ENCODE data around the gene TSG101.

Gene TSG101

DNA sequence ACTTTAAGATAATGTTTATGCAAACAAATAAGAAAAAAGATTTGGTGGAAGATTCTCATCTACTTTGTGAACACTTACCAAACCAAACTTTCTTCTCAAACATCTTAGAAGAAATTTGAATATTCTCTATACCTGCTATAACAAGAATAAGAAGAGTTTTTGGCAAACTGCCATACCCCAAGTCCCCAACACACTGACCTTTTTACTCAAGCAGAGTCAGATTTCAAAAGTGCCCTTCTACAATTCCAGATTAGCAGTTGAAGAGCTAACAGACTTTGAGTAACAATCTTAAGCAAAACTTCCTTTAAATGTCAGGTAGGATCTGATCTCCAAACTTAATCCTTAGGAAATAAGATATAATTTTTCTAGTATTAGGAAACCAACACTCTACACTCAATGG is 33.9 kb downstream of the TSG101 start:
- no peak for DNase-seq (ENCODE audit: low spot score)

DNA sequence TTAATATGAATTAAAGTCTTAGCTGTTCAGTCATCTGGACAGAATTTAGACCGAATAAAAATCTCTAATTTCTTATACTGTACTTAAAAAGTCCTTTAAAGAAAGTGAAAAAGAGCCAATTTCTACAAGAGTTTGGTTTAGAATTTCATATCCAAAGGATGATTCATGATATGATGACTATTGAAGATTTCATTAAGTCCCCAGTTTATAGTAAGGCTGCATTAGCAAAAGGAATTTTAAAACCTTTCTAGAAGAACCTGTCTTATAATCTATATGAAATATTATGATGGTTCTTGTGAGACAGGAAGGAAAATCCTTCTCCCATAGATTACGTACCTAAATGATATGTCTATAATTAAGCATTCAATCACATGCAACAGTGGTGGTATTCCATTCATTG is 34.8 kb downstream of the TSG101 start:
- DNase-seq (ENCODE audit: low spot score) = no peak

DNA sequence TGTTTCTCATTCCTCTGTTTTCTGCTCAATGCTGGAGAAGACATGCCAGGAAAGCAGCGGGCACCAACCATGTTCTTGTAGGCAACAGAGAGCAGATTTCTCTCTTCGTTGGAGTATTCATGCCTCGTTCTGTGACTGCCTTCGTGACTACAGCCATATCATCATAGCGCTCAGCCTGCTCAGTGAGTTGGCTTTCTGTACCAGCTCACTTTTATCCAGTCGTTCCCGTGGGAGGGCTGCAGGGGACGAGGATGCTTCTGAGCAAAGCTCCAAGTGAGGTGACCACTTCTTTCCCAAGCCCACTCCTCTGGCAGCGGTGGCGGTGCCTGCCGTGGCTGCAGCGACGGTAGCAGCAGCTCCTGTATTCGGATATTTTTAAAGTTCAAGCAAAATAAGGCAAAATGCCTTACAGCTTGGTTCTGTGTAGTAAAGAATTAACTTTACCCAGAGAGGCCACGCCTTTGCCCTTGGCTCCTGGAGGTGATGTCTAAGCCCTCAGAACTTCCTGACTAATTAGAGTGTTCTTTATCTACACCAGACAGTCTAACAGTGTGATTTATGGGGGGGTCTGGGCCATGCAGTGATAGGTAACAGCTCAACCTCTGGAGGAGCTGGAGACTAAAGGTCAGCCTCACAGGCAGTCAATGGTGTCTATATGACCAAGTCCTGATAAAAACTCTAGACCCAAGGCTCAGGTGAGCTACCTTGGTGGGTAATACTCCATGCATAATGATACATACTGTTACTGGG is 35.8 kb downstream of the TSG101 start:
- no peak for DNase-seq (ENCODE audit: low spot score)

DNA sequence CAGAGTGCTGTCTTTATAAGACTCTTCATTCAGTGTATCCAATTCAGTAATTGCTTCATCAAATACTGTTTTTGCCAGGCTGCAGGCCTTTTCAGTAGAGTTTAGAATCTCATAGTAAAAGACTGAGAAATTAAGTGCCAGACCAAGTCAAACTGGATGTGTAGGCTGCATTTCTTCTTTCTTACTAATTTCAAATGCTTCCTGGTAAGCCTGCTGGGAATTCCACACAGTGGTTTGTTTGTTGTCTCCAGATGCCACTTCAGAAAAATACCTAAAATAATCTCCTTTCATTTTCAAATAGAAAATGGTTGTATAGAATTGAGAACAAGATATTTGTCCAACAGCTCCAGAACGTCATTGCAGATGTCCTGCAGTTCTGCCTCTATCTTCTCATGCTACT is 36.4 kb downstream of the TSG101 start:
- DNase-seq (ENCODE audit: low spot score) = no peak

DNA sequence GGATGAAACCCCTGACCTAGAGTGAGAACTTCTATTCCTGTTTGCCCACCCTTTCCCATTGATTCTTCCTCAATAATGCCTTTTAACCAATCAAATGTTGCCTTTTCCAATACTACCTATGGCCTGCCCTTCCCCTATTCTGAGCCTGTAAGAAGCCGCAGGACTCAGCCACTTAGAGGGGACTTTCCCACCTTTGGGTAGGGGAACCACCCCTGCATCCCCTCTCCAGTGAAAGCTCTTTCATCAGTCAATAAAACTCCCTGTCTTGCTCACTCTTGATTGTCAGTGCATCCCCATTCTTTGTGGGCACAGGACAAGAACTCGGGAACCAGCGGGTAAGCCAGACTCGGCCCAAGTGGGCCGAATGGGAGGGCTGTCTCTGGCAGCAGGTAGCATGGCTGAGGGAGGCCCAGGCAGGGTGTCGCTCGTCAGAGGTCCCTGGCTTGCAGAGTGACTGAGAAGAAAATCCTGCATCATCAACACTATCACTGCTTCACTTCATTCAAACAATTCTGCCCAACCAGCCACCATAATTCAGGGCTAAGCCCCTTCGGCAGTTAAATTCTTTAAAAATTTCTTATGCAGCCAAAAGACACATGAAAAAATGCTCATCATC is 40.7 kb downstream of the TSG101 start:
- DNase-seq (ENCODE audit: low spot score) = no peak

DNA sequence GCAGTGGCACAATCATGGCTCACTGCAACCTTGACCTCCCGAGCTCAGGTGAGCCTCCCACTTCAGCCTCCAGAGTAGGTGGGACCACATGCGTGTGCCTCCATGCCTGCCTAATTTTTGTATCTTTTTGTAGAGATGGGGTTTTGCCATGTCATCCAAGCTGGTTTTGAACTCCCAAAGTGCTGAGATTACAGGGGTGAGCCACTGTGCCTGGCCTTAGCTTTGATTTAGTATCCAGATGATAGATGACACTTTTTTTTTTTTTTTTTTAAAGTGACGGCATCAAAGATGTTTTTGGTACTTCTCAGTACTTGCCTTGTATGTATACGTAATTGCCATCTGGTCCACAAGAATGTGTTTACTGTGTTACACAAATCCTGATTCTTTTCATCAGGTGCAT is 47.7 kb downstream of the TSG101 start:
- no peak for DNase-seq (ENCODE audit: low spot score)

DNA sequence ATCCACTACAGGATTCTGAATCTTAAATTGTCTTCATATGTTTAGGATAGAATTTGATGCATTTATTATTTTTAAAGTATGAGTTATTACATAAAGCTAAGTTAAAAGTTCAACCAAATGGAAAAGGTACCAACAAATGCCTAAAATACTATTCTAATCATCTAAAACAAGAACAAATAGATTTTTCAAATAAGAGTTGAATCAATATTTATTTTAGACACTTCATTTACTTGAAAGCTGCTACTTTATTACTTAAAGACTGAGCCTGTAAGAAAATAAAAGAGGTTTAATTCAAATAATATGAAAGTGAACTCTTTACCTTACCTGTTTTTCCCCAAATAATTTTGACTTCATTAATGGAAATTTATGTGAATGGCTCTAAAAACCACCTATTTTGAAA is 54.2 kb downstream of the TSG101 start:
- no peak for DNase-seq (ENCODE audit: low spot score)

DNA sequence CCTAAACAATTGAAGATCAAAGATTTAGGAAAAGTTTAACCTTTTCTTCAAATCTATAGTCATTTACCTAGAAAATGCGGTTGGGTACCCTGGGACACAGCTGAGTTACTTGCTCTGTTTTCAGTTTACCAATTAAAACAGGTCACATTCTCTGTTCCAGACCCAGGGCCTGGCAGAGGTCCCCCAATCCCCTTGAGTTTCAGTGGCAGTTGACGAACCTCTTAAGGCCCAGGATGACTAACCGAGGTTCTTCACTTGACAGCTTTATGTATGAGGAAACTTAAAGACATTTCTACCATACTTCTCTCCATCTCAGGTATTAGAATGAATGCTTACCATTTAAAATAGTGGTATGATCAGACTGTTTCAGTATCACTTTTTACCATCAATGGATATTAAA is 54.7 kb downstream of the TSG101 start:
- no peak for DNase-seq (ENCODE audit: low spot score)

DNA sequence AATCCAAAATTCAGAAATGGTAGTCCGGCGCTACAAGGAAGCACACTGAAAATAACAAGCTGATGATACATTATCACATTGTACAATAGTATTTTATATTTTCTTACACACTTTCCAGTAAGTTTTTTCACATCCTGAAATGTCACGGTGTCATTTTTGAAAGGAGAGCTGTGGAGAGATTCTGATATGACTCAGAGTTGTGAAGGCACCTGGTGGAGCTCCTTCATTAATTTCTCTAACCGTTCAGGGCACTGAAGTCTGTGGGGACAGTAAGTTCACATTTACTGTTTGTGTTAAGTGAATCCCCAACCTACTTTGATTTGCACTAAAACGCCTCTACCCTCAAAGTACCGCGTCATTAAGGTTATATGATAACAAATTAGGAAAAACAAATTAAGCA is 57.8 kb downstream of the TSG101 start:
- DNase-seq (ENCODE audit: low spot score) = no peak

DNA sequence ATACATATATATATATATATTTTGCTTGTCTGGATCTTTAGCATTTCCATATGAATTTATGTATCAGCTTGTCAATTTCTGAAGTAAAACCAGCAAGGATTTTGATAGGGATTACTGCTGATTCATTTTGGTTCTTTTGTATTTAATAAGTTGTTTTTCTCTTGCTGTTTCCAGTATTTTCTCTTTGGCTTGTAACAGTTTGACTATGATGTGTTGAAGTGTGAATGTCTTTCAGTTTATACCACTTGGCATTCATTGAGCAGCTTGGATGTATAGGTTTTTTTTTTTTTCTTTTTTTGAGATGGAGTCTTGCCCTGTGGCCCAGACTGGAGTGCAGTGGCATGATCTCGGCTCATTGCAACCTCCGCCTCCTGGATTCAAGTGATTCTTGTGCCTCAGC is 58.7 kb downstream of the TSG101 start:
- DNase-seq (ENCODE audit: low spot score) = no peak

DNA sequence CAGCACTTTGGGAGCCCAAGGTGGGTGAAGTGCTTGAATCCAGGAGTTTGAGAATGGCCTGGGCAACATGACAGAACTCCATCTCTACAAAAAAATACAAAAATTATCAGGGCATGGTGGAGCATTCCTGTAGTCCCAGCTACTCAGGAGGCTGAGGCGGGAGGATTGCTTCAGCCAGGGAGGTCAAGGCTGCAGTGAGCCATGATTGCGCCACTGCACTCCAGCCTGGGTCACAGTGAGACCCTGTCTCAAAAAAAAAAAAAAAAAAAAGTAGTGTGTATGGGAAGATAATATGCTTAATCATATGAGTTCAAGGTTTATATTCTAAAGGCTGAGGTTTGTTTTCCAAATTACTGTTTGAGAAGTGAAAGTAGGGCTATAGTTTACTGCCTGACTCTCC is 60.3 kb downstream of the TSG101 start:
- no peak for DNase-seq (ENCODE audit: low spot score)

DNA sequence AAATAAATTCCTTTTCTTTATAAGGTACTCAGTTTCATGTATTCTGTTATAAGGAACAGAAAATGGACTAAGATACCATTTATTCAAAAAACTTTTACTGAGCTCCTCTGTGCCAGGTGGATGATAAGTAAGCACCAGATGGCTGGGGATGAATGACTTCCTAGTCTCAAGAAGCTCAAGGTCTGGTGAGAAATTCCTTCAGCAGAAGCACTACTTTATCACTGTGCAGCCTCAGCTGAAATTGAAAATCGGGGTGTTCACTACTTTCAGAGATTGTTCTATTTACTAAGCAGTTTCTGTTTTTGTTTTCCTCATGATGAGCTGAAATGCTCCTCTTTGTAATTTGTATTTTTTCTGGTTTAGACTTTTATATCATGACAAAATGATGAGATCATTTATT is 63.3 kb downstream of the TSG101 start:
- no peak for DNase-seq (ENCODE audit: low spot score)

DNA sequence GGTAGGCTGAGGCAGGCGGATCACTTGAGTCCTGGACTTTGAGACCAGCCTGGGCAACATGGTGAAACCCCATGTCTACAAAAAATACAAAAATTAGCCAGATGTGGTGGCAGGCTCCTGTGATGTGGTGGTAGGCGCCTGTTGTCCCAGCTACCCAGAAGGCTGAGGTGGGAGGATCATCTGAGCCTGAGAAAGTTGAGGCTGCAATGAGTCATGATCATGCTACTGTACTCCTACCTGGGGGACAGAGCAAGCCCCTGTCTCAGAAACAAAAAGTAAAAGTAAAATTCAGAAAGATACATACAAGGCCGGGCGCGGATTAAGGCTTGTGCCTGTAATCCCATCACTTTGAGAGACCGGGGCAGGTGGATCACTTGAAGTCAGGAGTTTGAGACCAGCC is 64.8 kb downstream of the TSG101 start:
- DNase-seq (ENCODE audit: low spot score) = no peak

DNA sequence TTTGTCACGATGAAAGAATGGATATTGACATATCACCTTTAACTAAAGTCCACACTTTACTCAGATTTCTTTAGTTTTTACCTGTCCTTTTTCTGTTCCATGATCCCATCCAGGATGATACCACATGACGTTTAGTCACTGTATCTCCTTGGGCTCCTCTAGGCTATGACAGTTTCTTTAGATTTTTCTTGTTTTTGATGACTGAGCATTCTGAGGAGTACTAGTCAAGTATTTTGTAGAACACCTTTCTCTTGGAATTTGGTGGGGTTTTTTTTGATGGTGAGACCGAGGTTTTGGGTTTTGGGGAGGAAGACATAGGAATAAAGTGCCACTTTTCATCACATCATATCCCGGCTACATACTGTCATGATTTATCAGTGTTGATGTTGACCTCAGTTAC is 67.1 kb downstream of the TSG101 start:
- DNase-seq (ENCODE audit: low spot score) = no peak

DNA sequence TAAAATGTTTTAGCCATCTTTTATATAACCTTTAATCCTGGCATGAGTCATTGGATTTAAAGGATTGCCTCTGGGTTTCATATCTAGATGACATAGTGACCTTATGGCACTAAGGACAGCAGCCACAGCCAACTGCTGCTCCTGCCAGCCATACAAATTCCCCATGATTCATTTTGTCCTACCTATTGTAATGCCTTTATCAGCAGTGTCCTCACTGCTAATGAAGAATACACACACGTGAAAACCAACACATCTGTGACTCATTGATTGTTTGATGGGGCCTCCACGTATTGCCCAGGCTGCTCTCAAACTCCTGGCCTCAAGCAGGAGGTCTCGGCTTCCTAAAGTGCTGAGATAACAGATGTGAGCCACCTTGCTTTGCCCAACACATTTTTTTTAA is 69.3 kb downstream of the TSG101 start:
- peak; percentile 78 for DNase-seq (ENCODE audit: low spot score)

DNA sequence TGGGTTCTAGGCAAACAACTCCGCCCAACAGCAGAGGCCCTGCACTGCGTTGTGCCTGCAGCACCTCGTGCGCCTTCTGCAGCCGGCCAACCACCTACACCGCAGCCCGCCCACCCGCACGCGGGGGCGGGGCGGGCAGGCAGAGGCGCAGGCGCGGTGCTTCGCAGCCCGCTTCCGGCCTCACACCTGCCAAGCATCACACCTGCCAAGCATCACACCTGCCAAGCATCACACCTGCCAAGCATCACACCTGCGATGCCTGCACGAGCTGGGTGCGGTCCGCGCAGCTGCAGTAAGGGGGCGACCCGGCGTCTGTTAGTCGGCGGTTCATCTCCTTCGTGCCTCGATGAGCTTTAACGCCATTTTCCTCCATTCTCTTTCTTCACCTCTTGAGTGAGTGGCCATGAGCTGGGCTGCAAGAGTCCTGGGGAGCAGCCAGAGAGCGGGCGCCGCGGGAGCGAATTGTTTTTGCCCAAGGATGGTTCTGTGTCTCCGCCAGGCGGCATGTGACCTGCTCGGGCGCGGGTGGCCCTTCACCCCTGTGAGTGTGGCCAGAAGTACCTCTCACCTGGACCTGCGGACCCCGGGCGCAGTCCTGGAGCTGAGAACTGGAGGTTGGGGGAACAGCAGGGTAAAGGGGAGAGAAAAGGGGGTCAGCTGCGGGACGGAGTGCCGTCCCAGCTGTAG is 70.9 kb downstream of the TSG101 start, which contains the start of gene LDHAL6A:
LDHAL6A (plus strand) TSS at position 171 of the 687 bp plus-strand sequence. CDS start 825 bp downstream, outside the sequence.
- DNase-seq (ENCODE audit: low spot score) = no peak

DNA sequence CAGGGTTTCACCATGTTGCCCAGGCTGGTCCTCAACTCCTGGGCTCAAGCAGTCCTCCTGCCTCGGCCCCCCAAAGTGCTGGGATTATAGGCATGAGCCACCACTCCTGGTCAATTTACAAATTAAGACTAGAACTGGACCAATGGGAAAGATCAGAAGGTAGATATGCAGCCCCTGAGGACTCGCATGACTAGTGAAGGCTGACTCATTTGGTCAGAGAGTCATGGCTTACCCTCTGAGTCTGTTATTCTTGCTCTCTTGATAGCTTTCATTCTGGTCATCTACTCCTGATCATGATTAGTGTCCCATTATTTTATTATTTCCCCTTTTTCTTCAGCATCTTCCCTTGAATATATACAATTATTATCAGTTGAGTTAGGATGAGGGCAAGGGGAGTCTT is 73.8 kb downstream of the TSG101 start:
- DNase-seq (ENCODE audit: low spot score) = peak; percentile 9

DNA sequence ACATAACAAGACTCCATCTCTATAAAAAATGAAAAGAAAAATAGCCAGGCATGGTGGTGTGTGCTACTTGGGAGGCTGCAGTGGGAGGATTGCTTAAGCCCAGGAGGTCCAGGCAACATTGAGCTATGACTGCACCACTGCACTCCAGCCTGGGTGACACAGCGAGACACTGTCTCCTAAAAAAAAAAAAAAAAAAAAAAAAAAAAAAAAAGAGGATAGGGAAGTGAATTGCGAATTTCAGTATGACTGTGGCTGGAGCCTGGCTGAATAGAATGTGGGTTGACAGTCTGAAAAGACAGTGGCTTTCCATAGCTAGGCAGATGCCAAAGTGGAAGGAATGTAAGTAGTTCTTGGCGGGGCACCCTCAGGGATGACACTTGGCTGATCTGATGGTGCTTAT is 77.5 kb downstream of the TSG101 start:
- no peak for DNase-seq (ENCODE audit: low spot score)

DNA sequence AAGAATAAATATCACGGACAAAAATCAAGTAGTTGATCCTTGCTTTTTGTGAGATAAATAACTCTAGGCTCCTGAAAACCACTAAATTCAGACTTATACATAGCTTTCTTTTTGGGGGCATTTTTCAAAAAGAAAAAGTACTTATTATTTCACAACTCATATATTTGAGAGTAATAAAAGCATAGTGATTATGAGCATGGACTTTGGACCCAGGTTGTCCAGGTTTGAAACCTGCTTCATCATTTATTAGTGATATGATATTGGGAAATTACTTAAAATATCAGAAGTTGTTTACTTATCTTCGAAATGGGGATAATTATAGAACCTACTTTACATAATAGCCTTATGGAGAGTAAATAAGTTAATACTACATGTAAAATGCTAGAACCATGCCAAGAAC is 88.1 kb downstream of the TSG101 start:
- no peak for DNase-seq (ENCODE audit: low spot score)
